ENCODE results near the gene ITK.
A peak's percentile ranks its signal among the peaks of the same experiment; 100 is the strongest.

Gene ITK

GRCh38 chr5:157180374-157181264, at the start of gene ITK:
ITK (plus strand) TSS chr5:157180840; CDS start chr5:157180978, 138 bp downstream.
- no peak for DNase-seq (ENCODE audit: insufficient read length, low spot score)
- no peak for FAIRE-seq
- TF ChIP-seq POLR2A (IDR thresholded peaks at IDR 0.05; ENCODE audit: low read depth, low read length) = no peak

DNA sequence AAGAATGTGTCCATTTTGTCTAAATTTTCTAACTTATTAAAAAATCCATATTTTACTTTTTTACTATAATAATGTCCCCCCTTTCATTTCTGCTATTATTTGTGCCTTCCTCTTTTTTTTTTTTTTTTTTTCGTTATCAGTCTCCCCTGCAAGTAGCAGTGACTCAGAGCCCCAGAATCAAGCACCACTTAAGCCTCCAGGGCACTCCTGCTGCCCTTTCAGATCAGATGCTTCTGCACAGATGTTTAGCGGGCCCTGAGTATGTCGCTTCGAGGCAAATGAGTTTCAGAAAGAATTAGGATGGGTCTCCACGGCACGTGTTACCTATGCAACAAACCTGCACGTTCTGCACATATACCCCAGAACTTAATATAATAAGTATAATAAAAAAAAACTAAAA, 49.7 kb upstream of the ITK start:
- no peak for TF ChIP-seq POLR2A (IDR thresholded peaks at IDR 0.05; ENCODE audit: low read depth, low read length)
- no peak for FAIRE-seq
- DNase-seq (ENCODE audit: insufficient read length, low spot score) = no peak

GRCh38 chr5:157132281-157132612, 48.4 kb upstream of the ITK start:
- FAIRE-seq = no peak
- no peak for DNase-seq (ENCODE audit: insufficient read length, low spot score)
- TF ChIP-seq POLR2A (IDR thresholded peaks at IDR 0.05; ENCODE audit: low read depth, low read length) = no peak

DNA sequence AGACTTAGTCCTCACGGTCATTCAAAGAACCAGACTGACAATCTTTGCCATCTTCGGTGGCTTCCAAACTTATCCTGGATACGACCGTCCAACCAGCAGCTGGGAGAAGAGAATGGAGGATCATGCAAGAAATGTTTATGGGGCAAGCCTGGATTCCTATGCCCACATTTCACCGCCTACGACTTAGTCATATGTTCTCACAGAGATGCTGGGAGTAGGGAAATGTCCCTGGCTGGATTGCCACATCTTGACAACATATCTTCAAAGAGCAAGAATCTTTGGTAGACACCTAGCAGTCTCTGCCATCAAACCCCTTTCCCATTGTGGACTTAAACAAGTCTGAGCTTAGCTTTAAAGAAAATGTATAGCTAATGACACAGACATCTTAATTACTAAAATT, 42.9 kb upstream of the ITK start:
- TF ChIP-seq POLR2A (IDR thresholded peaks at IDR 0.05; ENCODE audit: low read depth, low read length) = no peak
- DNase-seq (ENCODE audit: insufficient read length, low spot score) (no peak), FAIRE-seq (no peak)

- DNase-seq (ENCODE audit: insufficient read length, low spot score) (peak; percentile 82), FAIRE-seq (peak; percentile 80)
- peak; percentile 62 for TF ChIP-seq POLR2A (IDR thresholded peaks at IDR 0.05; ENCODE audit: low read depth, low read length)
These were observed 38.1 kb upstream of the ITK start, which contains the start of gene MED7 for GRCh38 chr5:157142317-157143126. MED7 (minus strand) TSS chr5:157142865; CDS start chr5:157139431, 3,434 bp downstream.

GRCh38 chr5:157143127-157143971, 37.3 kb upstream of the ITK start:
- FAIRE-seq (no peak), DNase-seq (ENCODE audit: insufficient read length, low spot score) (peak; percentile 22)
- no peak for TF ChIP-seq POLR2A (IDR thresholded peaks at IDR 0.05; ENCODE audit: low read depth, low read length)

DNA sequence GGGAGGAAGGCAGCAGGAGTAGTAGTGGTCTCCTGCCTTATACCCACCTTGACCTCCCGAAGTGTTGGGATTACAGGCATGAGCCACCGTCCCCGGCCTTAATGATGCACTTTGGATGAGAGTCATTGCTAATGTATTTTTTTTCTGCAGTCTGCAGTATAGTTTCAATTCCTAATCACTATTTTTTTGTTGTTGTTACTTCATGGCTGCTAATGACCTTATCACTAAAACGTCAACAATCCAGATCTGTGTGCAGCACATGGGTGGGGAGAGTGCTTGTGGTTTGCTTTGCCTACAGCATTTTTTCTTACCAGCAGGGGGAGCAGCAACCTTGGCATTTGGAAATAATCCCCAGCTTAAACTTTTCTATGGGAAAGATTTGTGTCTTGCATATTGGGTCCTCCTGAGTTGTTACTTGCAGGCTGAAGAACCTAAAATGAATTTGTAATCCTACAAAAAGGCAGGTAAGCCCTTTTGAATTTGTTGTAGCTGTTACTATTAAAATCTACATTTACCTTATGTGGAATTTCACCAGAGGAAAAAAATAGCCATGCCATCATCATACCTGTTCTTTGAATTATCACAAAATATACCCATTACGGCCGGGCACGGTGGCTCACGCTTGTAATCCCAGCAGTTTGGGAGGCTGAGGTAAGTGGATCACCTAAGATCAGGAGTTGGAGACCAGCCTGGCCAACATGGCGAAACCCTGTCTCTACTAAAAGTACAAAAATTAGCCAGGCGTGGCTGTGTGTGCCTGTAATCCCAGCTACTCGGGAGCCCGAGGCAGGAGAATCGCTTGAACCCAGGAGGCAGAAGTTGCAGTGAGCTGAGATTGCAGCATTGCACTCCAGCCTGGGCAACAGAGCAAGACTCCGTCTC, 31.7 kb upstream of the ITK start:
- peak; percentile 75 for FAIRE-seq
- peak; percentile 46 for DNase-seq (ENCODE audit: insufficient read length, low spot score)
- TF ChIP-seq POLR2A (IDR thresholded peaks at IDR 0.05; ENCODE audit: low read depth, low read length) = no peak

- DNase-seq (ENCODE audit: insufficient read length, low spot score) (no peak), FAIRE-seq (no peak)
- TF ChIP-seq POLR2A (IDR thresholded peaks at IDR 0.05; ENCODE audit: low read depth, low read length) = no peak
These were observed 29.6 kb upstream of the ITK start for GRCh38 chr5:157150995-157151394.

DNA sequence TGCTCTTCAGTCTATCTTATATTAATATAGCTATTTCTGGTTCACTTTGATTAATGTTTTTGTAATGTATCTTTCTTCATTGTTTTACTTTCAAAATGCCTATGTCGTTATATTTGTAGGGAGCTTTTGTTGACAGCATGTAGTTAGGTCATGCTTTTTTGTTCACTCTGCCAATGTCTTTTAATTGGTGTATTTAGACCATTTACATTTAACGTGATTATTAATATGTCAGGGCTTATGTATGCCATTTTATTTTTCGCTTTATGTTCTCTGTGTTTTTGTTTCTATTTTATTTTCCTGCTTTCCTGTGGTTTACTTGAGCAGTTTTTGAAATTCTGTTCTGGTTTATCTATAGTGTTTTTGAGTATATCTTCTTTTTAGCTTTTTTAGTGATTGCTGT, 25.3 kb upstream of the ITK start:
- FAIRE-seq (no peak), DNase-seq (ENCODE audit: insufficient read length, low spot score) (no peak)
- no peak for TF ChIP-seq POLR2A (IDR thresholded peaks at IDR 0.05; ENCODE audit: low read depth, low read length)

GRCh38 chr5:157157293-157157891, 23.2 kb upstream of the ITK start:
- DNase-seq (ENCODE audit: insufficient read length, low spot score) = no peak
- TF ChIP-seq POLR2A (IDR thresholded peaks at IDR 0.05; ENCODE audit: low read depth, low read length) = no peak
- no peak for FAIRE-seq

GRCh38 chr5:157159209-157159751, 21.4 kb upstream of the ITK start:
- TF ChIP-seq POLR2A (IDR thresholded peaks at IDR 0.05; ENCODE audit: low read depth, low read length) = no peak
- FAIRE-seq (no peak), DNase-seq (ENCODE audit: insufficient read length, low spot score) (no peak)

GRCh38 chr5:157160001-157160400, 20.6 kb upstream of the ITK start:
- no peak for FAIRE-seq
- DNase-seq (ENCODE audit: insufficient read length, low spot score) = no peak
- no peak for TF ChIP-seq POLR2A (IDR thresholded peaks at IDR 0.05; ENCODE audit: low read depth, low read length)
